Memory B cell (primary cell): ENCODE results near the gene DNAJB6.
A peak's percentile ranks its signal among the peaks of the same experiment; 100 is the strongest.

Experiments used
- ATAC-seq: fragments of 150-1000 bp; cut with Tn5 transposase; 2 replicates; pipeline ENCODE4 v1.10.0; 2021; ENCODE audit warnings: low read depth, mild to moderate bottlenecking, moderate library complexity
- DNase-seq, 2 donors: peaks; one replicate each; pipeline ENCODE4 v3.0.0; 2022; ENCODE audit warnings: low spot score in 2 of 2
- H3K27ac Mint-ChIP-seq: one replicate; pipeline ENCODE4 v1.8.0; 2022; ENCODE audit warnings: mild to moderate bottlenecking, moderate library complexity, mixed read lengths
- H3K27me3 Mint-ChIP-seq: one replicate; pipeline ENCODE4 v1.8.0; 2022; ENCODE audit warnings: mixed read lengths
- H3K36me3 Mint-ChIP-seq: one replicate; pipeline ENCODE4 v1.8.0; 2022; ENCODE audit warnings: mild to moderate bottlenecking, mixed read lengths
- H3K4me1 Mint-ChIP-seq: one replicate; pipeline ENCODE4 v1.8.0; 2022; ENCODE audit warnings: mixed read lengths
- H3K4me3 Mint-ChIP-seq: one replicate; pipeline ENCODE4 v1.8.0; 2022; ENCODE audit warnings: mild to moderate bottlenecking, moderate library complexity, mixed read lengths
- H3K9me3 Mint-ChIP-seq: one replicate; pipeline ENCODE4 v1.8.0; 2022; ENCODE audit warnings: mixed read lengths

The DNAJB6 gene

DNA sequence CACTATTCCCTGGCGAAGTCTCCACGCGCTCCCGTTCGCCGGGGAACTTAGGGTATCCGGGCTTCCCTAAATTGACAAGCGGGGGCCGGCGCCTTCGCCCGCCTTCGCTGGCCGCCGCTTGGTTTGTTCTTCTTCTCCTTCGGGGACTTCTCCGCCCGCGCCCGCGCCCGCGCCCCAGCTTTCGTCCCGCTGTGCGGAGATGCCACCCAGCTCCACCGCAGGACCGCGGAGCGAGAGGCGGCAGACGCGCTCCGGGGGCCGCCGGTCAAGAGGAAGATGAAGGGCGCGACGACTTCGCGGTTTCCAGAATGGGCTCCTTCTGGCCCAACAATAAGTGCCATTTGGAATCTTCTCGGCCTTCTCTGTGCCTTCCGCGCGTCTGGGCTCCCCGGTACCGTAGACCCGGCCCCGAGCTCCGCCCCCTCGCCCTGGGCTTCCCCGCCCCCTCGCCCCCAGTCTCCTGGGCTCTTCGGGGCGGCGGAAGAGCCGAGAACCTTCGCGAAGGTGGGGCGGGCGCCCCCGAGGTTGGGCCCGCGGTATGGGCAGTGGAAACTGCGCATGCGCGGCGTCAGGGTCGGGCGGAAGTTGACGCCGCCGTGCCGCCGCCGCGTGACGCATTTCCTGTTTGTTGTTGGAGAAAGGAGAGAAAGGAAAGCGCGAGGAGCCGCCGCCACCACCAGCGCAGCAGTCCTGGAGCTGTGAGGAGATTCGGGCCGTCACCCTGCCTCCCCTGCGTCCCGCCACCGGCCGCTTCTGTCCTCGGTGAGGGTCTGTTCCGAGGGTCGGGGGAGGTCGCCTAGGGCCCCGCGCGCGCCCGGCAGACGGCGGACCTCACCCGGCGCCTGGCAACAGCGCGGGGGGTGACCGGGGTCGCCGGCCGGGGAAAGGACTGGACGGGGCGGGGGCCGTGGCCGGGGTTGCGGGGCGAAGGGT, at the start of gene DNAJB6:
Gene DNAJB6, plus strand, starts transcription at position 622 of the 933 bp plus-strand sequence. CDS start 21,569 bp downstream, outside the sequence.
- peaks cover 2% of the 10 kb centered on the region for H3K27me3 Mint-ChIP-seq
- DNase-seq, result peak; percentile 94 to 98
- H3K36me3 Mint-ChIP-seq, result peaks cover 2% of the 10 kb centered on the region
- peak within 1 kb of the TSS; percentile 93 for H3K4me3 Mint-ChIP-seq
- ATAC-seq, result peak; percentile 78
- peak within 1 kb of the TSS; percentile 98 for H3K27ac Mint-ChIP-seq
- no peaks in the 10 kb centered on the region for H3K9me3 Mint-ChIP-seq
- H3K4me1 Mint-ChIP-seq, result peaks cover 40% of the 10 kb centered on the region

GRCh38 chr7:157291404-157292080, 45.3 kb upstream of the DNAJB6 start:
- no peak overlapping the region for H3K4me3 Mint-ChIP-seq
- H3K27ac Mint-ChIP-seq, result no peak overlapping the region
- H3K9me3 Mint-ChIP-seq, result no peaks in the 10 kb centered on the region

GRCh38 chr7:157292258-157292657, 44.5 kb upstream of the DNAJB6 start:
- no peak overlapping the region for H3K27ac Mint-ChIP-seq
- H3K9me3 Mint-ChIP-seq, result no peaks in the 10 kb centered on the region
- no peak overlapping the region for H3K4me3 Mint-ChIP-seq
- no peaks in the 10 kb centered on the region for H3K4me1 Mint-ChIP-seq
- DNase-seq (no peak), ATAC-seq (no peak)
- H3K36me3 Mint-ChIP-seq, result no peaks in the 10 kb centered on the region
- H3K27me3 Mint-ChIP-seq, result peaks cover 8% of the 10 kb centered on the region

More at GRCh38 chr7:157291404-157292080, 45.3 kb upstream of the DNAJB6 start:
- DNase-seq (no peak), ATAC-seq (no peak)
- H3K27me3 Mint-ChIP-seq, result peaks cover 8% of the 10 kb centered on the region
- no peaks in the 10 kb centered on the region for H3K4me1 Mint-ChIP-seq
- no peaks in the 10 kb centered on the region for H3K36me3 Mint-ChIP-seq

- Mint-ChIP-seq H3K27me3 (peaks cover 10% of the 10 kb centered on the region), H3K9me3 (no peaks in the 10 kb centered on the region), H3K36me3 (no peaks in the 10 kb centered on the region), H3K27ac (no peak overlapping the region), H3K4me1 (peaks cover 1% of the 10 kb centered on the region), H3K4me3 (no peak overlapping the region)
- no peak for DNase-seq
- no peak for ATAC-seq
These were observed 43.9 kb upstream of the DNAJB6 start for GRCh38 chr7:157292770-157293412.

DNA sequence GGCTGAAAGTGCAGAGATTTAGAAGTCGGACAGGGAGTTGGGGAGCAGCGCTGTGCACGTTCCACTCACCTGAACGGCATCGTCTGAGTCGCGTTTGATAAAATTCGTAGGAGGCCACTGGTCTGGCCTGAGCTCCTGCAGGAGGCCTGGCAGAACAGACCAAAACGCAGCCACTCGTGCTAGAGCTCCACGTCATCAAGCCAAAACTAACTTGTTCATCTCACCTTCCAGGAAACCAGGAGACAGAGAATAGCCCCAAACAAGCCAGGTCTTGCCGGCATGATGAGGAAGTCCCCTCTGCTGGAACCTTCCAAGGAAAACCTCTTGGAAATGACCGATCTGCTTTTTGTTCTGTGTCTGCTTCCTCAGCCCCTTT, 43.4 kb upstream of the DNAJB6 start:
- ATAC-seq (no peak), DNase-seq (no peak)
- Mint-ChIP-seq H3K4me1 (peaks cover 2% of the 10 kb centered on the region), H3K36me3 (no peaks in the 10 kb centered on the region), H3K4me3 (no peak overlapping the region), H3K27me3 (peaks cover 8% of the 10 kb centered on the region), H3K9me3 (no peaks in the 10 kb centered on the region), H3K27ac (no peak overlapping the region)

GRCh38 chr7:157294773-157295172, 42.0 kb upstream of the DNAJB6 start:
- Mint-ChIP-seq H3K4me1 (peaks cover 13% of the 10 kb centered on the region), H3K27ac (no peak overlapping the region), H3K9me3 (no peaks in the 10 kb centered on the region), H3K27me3 (peaks cover 16% of the 10 kb centered on the region), H3K36me3 (no peaks in the 10 kb centered on the region), H3K4me3 (no peak overlapping the region)
- no peak for DNase-seq
- ATAC-seq, result no peak

DNA sequence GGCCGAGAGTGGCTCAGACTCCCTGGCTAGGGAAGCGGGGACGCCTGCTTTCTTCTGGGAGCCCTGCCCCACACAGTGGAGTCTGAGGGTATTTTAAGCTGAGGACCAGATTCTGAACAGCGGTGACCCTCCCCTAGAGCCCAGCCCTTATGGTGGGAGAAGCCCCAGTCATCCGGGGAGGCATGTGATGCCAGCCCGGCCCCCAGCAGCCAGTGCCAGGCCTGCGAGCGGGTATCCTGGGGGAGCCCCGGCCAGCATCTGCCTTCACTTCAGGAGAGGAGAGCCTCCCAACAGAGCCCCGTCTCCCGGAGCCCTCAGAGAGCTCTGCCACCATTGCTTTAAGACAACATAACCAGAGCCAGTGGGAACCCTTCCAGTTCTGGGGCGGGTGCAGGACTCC, 41.5 kb upstream of the DNAJB6 start:
- no peak overlapping the region for H3K27ac Mint-ChIP-seq
- H3K4me1 Mint-ChIP-seq, result peaks cover 13% of the 10 kb centered on the region
- H3K27me3 Mint-ChIP-seq, result peaks cover 16% of the 10 kb centered on the region
- H3K4me3 Mint-ChIP-seq, result no peak overlapping the region
- H3K36me3 Mint-ChIP-seq, result no peaks in the 10 kb centered on the region
- ATAC-seq, result no peak
- no peak for DNase-seq
- H3K9me3 Mint-ChIP-seq, result no peaks in the 10 kb centered on the region

- peaks cover 19% of the 10 kb centered on the region for H3K4me1 Mint-ChIP-seq
- no peak overlapping the region for H3K4me3 Mint-ChIP-seq
- H3K27ac Mint-ChIP-seq, result no peak overlapping the region
- no peak for DNase-seq
- H3K9me3 Mint-ChIP-seq, result no peaks in the 10 kb centered on the region
- no peaks in the 10 kb centered on the region for H3K36me3 Mint-ChIP-seq
- ATAC-seq, result no peak
- H3K27me3 Mint-ChIP-seq, result peaks cover 15% of the 10 kb centered on the region
These were observed 39.6 kb upstream of the DNAJB6 start for GRCh38 chr7:157297185-157297584.

- peak overlapping the region; percentile 35 for H3K27ac Mint-ChIP-seq
- DNase-seq (no peak), ATAC-seq (no peak)
- peak overlapping the region; percentile 61 for H3K4me3 Mint-ChIP-seq
- H3K36me3 Mint-ChIP-seq, result no peaks in the 10 kb centered on the region
- peaks cover 13% of the 10 kb centered on the region for H3K27me3 Mint-ChIP-seq
- no peaks in the 10 kb centered on the region for H3K9me3 Mint-ChIP-seq
- peaks cover 25% of the 10 kb centered on the region for H3K4me1 Mint-ChIP-seq
These were observed 37.5 kb upstream of the DNAJB6 start for GRCh38 chr7:157299317-157299612.

GRCh38 chr7:157299613-157300368, 37.0 kb upstream of the DNAJB6 start:
- H3K4me1 Mint-ChIP-seq, result peaks cover 25% of the 10 kb centered on the region
- no peaks in the 10 kb centered on the region for H3K36me3 Mint-ChIP-seq
- ATAC-seq, result peak; percentile 29
- H3K4me3 Mint-ChIP-seq, result peak overlapping the region; percentile 61
- peak overlapping the region; percentile 35 for H3K27ac Mint-ChIP-seq
- peak in 1 of 2 donors; percentile 20 for DNase-seq
- no peaks in the 10 kb centered on the region for H3K9me3 Mint-ChIP-seq
- peaks cover 13% of the 10 kb centered on the region for H3K27me3 Mint-ChIP-seq

- Mint-ChIP-seq H3K27me3 (peaks cover 13% of the 10 kb centered on the region), H3K4me1 (peaks cover 25% of the 10 kb centered on the region), H3K36me3 (no peaks in the 10 kb centered on the region), H3K9me3 (no peaks in the 10 kb centered on the region), H3K4me3 (peak overlapping the region; percentile 5), H3K27ac (no peak overlapping the region)
- DNase-seq (no peak), ATAC-seq (no peak)
These were observed 36.4 kb upstream of the DNAJB6 start for GRCh38 chr7:157300369-157300825.

GRCh38 chr7:157301610-157302120, 35.1 kb upstream of the DNAJB6 start:
- no peak for ATAC-seq
- Mint-ChIP-seq H3K36me3 (peaks cover 2% of the 10 kb centered on the region), H3K4me3 (peak overlapping the region; percentile 72)

More at GRCh38 chr7:157301610-157302120, 35.1 kb upstream of the DNAJB6 start:
- Mint-ChIP-seq H3K4me1 (peaks cover 30% of the 10 kb centered on the region), H3K27me3 (peaks cover 15% of the 10 kb centered on the region), H3K27ac (peak overlapping the region; percentile 79), H3K9me3 (no peaks in the 10 kb centered on the region)
- no peak for DNase-seq
